ENCODE results near the gene DNM1. TPM values are rescaled to one million over a fixed set of nuclear protein-coding genes. Genes with fewer than 3 reads are reported as not detected.

Gene DNM1
- total RNA-seq, 1 experiment from 2014 or later: 3.9 TPM

DNA sequence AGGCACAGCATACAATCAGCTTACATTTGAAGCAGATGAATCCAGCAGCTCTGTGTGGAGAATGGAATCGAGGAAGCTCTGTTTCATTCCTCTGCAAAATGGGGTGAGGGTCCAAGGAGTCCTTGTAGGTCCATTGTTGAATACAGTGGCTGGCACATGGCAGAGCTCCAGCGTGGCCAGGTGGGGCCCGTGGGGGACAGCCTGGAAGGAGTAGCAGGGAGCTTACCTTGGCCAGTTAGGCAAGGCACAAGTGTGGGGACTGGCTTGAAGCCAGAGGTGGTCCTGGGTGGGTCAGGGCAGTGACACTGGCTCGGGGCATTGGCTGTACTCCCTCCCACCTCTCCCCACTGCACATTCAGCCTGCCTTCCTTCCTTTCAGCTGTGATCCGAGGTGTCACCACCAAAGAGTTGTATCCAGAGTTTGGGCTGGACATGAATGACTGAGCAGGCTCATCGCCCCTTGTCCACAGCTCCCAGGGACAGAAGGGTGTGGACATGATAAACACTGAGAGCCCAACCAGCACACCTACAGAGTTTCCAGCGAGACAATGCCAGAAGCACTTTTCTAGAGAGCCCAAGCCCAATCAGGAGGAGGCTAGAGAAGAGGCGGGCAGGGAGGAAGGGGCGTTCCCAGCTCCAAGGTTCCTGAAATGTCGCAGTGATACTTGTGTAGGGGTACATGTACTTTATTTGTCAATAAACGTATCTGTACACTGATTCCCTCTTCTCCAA, 85.3 kb downstream of the DNM1 start:
- Mint-ChIP-seq H3K9me3 (ENCODE audit: unreplicated experiment) (no peaks in the 10 kb centered on the region), H3K27ac (ENCODE audit: unreplicated experiment) (no peak overlapping the region), H3K36me3 (ENCODE audit: insufficient read depth, unreplicated experiment) (peaks cover 13% of the 10 kb centered on the region), H3K27me3 (ENCODE audit: insufficient read depth, unreplicated experiment) (no peaks in the 10 kb centered on the region), H3K4me3 (ENCODE audit: unreplicated experiment) (no peak overlapping the region), H3K4me1 (ENCODE audit: low read depth, unreplicated experiment) (no peaks in the 10 kb centered on the region)
- POLR2A ChIA-PET: no interaction called here
- TF ChIP-seq, protein P1, sequence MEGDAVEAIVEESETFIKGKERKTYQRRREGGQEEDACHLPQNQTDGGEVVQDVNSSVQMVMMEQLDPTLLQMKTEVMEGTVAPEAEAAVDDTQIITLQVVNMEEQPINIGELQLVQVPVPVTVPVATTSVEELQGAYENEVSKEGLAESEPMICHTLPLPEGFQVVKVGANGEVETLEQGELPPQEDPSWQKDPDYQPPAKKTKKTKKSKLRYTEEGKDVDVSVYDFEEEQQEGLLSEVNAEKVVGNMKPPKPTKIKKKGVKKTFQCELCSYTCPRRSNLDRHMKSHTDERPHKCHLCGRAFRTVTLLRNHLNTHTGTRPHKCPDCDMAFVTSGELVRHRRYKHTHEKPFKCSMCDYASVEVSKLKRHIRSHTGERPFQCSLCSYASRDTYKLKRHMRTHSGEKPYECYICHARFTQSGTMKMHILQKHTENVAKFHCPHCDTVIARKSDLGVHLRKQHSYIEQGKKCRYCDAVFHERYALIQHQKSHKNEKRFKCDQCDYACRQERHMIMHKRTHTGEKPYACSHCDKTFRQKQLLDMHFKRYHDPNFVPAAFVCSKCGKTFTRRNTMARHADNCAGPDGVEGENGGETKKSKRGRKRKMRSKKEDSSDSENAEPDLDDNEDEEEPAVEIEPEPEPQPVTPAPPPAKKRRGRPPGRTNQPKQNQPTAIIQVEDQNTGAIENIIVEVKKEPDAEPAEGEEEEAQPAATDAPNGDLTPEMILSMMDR (IDR thresholded peaks at IDR 0.05; ENCODE audit: insufficient read depth in 1 of 2, low read depth in 1 of 2, low read length in 1 of 2, severe bottlenecking in 1 of 2, unreplicated experiment in 1 of 2): no peak
- no peaks in the 10 kb centered on the region for H3K36me3 ChIP-seq (ENCODE audit: control insufficient read depth, insufficient read depth, low read length)
- CTCF ChIA-PET: interaction anchor here (0.6 to 0.9 kb wide), 2 partner anchors 38 to 83 kb away, joined by 3 to 4 read pairs; partner anchors contain the start of gene URM1
- intact Hi-C loops (cut with micrococcal nuclease; ENCODE audit: unreplicated experiment): no loop called here
- no peak for DNase-seq
- no peaks in the 10 kb centered on the region for H3K9me3 ChIP-seq
- H3K4me3 ChIP-seq (ENCODE audit: low read depth, low read length): no peak overlapping the region
- H3K27me3 ChIP-seq (replicated peaks; ENCODE audit: control insufficient read depth, insufficient read depth, low read length): no peaks in the 10 kb centered on the region
- BruUV-seq (replicated peaks): no TSS peak
- H3K4me1 ChIP-seq: no peaks in the 10 kb centered on the region

DNA sequence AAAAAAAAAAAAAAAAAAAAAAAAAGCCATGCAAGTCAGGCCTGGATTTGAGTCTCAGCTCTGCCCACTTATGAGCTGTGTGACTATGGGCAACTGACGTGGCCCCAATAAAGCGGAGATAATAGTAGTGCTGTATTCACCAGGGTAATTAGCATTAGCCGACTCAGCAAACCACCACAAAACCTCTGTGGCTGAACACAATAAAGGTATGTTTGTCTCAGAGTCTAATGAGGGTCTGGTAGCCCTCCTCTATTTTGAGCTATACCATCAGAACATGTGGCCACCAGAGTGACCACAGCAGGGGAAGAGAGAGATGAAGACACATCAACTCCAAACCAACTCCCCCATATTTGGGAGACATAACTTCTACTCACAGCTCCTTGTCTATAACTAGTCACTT, 88.8 kb downstream of the DNM1 start:
- H3K4me3 ChIP-seq (ENCODE audit: low read depth, low read length): no peak overlapping the region
- no TSS peak for BruUV-seq (replicated peaks)
- peaks cover 6% of the 10 kb centered on the region for H3K4me1 Mint-ChIP-seq (ENCODE audit: low read depth, unreplicated experiment)
- TF ChIP-seq, protein P1 (IDR thresholded peaks at IDR 0.05; ENCODE audit: insufficient read depth in 1 of 2, low read depth in 1 of 2, low read length in 1 of 2, severe bottlenecking in 1 of 2, unreplicated experiment in 1 of 2): no peak
- no peaks in the 10 kb centered on the region for H3K36me3 ChIP-seq (ENCODE audit: control insufficient read depth, insufficient read depth, low read length)
- peaks cover 17% of the 10 kb centered on the region for H3K4me1 ChIP-seq
- H3K9me3 Mint-ChIP-seq (ENCODE audit: unreplicated experiment): no peaks in the 10 kb centered on the region
- no peak overlapping the region for H3K4me3 Mint-ChIP-seq (ENCODE audit: unreplicated experiment)
- intact Hi-C loops (cut with micrococcal nuclease; ENCODE audit: unreplicated experiment): no loop called here
- ChIA-PET POLR2A (no interaction called here), CTCF (interaction anchor here (1.1 to 1.3 kb wide), 2 partner anchors 16 to 42 kb away, joined by 3 to 5 read pairs; partner anchors contain the start of genes GOLGA2 and SWI5)
- no peaks in the 10 kb centered on the region for H3K27me3 Mint-ChIP-seq (ENCODE audit: insufficient read depth, unreplicated experiment)
- DNase-seq: no peak
- H3K36me3 Mint-ChIP-seq (ENCODE audit: insufficient read depth, unreplicated experiment): peaks cover 6% of the 10 kb centered on the region
- H3K27ac Mint-ChIP-seq (ENCODE audit: unreplicated experiment): no peak overlapping the region
- no peaks in the 10 kb centered on the region for H3K27me3 ChIP-seq (replicated peaks; ENCODE audit: control insufficient read depth, insufficient read depth, low read length)
- no peaks in the 10 kb centered on the region for H3K9me3 ChIP-seq

DNA sequence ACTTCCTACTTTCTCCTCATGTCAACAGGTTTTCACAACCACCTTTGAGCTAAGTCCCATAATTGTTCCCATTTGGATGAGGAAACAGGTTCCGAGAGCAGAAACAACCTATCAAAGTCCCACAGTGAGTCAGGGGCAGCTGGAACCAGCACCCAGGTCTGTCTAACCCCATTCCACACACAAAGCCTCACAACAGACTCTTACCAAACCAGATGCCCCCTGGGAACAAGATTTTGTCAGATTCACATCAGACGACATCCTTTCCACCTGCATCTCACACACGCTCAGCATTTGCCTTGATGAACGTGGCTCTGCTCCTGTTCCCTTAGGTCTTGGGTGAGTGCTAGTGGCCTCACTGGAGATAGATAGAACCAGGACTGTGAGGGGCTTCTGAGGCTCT, 89.9 kb downstream of the DNM1 start:
- ChIA-PET CTCF (no interaction called here), POLR2A (no interaction called here)
- intact Hi-C loops (cut with micrococcal nuclease; ENCODE audit: unreplicated experiment): no loop called here

More for the DNA sequence above, 89.9 kb downstream of the DNM1 start:
- H3K4me1 Mint-ChIP-seq (ENCODE audit: low read depth, unreplicated experiment): peaks cover 6% of the 10 kb centered on the region
- H3K9me3 Mint-ChIP-seq (ENCODE audit: unreplicated experiment): no peaks in the 10 kb centered on the region
- Histone ChIP-seq H3K4me3 (ENCODE audit: low read depth, low read length) (no peak overlapping the region), H3K4me1 (peaks cover 23% of the 10 kb centered on the region), H3K27me3 (replicated peaks; ENCODE audit: control insufficient read depth, insufficient read depth, low read length) (no peaks in the 10 kb centered on the region), H3K36me3 (ENCODE audit: control insufficient read depth, insufficient read depth, low read length) (no peaks in the 10 kb centered on the region), H3K9me3 (no peaks in the 10 kb centered on the region)
- H3K4me3 Mint-ChIP-seq (ENCODE audit: unreplicated experiment): no peak overlapping the region
- no peak for DNase-seq
- no peaks in the 10 kb centered on the region for H3K27me3 Mint-ChIP-seq (ENCODE audit: insufficient read depth, unreplicated experiment)
- TF ChIP-seq, protein P1 (IDR thresholded peaks at IDR 0.05; ENCODE audit: insufficient read depth in 1 of 2, low read depth in 1 of 2, low read length in 1 of 2, severe bottlenecking in 1 of 2, unreplicated experiment in 1 of 2): no peak
- no peak overlapping the region for H3K27ac Mint-ChIP-seq (ENCODE audit: unreplicated experiment)
- peaks cover 6% of the 10 kb centered on the region for H3K36me3 Mint-ChIP-seq (ENCODE audit: insufficient read depth, unreplicated experiment)
- BruUV-seq (replicated peaks): no TSS peak

Data from Caco-2 (cell line).